Activated CD4-positive, alpha-beta T cell treated with anti-CD3 and anti-CD28 coated beads, Interleukin-2, amount 50 U/mL, for 48 hours (primary cell): ENCODE data around the gene MICALL2.

Source experiments
- DNase-seq, 2 experiments: peaks; one replicate each; pipeline ENCODE4 v3.0.0-alpha.2; 2020

Gene MICALL2

DNA sequence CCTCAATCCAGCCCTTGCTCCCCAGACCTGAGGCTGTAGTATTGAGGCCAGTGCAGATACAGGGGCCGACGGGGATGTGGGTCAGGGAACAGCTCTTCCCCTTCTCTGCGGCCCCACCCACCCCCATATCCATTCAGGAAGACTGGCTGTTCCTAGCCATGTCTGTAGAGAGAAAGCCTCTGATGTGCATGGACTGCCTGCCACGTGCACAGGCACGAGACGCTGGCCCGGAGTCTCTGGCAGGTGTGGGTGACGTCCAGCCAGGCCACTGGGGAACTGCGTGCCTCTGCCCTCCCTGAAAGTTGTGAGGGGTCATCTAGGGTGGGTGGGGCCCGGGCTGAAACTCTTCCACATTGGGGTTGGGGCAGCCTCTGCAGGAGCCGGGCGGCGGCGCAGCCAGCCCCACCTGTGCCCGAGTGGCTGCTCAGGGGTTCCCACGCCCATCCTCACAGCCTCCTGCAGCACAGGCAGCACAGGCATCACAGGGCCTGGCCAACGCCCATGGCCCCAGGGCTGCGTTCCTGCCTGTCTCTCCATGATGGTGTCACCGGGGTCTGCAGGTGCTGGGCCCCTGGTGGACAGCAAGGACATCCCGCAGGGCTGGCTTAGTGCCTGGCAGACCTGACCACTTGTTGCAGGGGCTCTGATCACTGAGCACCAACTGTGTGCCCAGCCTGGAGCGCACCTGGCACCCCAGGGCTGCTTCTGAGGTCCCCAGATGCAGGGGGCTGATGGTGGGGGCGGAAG is 27.5 kb downstream of the MICALL2 start:
- DNase-seq: no peak

DNA sequence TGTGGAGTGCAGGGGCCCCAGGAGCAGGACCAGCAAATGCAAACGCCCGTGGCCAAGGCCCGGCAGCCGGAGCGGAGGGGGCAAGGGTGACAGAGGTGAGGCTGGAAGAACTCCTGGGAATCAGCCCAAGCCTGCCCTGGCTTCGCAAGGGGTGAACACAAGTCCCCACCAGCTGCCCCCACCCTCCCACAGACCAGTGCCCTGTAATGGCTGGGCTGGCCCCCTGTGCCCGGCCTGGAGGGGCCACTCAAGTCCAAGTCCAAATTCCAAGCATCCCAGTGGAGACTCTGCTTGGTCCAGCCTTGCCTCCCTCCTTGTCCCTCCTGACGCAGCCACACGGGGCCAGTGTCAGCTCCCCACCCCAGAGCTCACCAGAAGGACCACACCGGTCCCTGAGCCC is 28.0 kb downstream of the MICALL2 start:
- no peak for DNase-seq

DNA sequence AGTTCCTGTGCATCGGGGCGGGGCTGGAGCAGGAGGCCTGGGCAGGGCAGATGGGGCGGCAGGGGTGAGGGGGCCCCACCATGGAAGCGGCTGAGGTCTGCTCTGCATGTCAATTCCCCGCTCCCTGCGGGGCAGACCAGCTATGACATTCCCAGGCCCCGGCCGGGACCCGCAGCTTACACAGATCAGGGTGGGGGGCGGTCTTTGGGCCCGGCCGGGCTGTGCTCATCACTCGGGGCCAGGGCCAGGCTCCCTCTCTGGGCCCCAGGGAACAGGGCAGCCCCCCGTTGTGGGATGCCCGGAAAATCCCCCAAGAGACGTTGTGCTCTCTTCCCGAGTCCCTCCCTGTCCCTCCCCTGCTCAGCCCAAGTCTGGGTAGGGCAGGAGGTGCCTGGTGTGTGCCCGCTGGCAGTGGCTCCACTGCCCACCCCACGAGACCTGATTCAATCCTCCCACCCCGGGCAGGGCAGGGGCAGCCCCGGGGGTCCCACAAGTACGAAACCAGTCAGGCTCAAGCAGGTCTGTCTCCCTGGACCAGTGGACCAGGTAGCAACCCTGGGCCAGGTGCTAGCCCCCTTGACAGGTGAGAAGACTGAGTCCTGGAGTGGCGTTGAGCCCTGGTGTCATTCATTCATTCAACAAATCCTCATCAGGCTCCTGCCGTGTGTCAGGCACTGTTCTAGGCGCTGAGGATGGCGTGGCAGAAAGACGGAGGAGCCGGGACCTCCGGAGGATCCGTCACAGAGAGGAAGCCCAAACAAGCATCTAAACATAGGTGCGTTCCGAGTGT is 29.0 kb downstream of the MICALL2 start:
- no peak for DNase-seq

DNA sequence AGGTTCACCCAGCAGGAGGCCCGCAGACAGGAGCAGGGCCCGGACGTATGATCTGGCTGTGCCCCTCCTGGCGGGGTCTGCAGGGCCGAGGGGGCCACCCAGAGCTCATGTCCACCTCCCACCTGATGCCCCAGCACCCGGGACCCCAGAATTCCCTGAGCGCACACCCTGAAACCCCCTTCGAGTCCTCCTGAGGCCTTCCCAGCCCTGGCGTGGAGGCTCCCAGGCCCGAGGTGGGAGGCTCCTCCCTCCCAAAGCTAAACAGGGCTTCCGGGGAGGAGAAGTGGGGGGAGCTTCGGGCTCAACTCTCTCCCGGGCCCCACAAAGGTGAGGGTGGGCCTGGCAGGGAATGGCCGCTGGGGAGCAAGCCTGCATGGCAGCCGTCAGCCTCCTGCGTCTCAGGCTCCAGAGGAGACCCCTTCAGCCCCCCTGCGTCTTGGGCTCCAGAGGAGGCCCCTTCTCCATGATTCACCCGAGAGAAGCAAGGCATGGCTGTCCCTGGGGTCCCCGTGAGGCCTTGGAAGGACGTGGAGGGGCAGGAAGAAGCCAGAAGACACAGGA is 30.2 kb downstream of the MICALL2 start:
- DNase-seq: no peak

DNA sequence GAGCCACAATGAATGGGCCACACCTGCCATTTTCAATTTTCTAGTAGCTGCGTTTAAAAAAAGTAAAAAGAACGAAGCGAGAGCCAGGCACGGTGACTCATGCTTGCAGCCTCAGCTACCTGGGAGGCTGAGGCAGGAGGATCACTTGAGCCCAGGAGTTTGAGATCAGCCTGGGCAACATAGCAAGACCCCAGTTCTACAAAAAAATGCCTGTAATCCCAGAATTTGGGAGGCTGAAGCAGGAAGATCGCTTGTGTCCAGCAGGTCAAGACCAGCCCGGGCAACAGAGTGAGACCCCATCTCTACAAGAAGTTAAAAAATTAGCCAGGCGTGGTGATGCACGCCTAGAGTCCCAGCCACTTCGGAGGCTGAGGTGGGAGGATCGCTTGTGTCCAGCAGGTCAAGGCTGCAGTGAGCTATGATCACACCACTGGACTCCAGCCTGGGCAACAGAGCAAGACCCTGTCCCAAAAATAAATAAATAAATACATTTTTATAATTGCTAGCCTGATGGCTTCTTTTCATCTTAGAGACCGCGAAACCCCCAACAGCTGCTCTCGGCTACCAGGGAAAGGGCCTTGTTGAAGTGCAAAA is 32.1 kb downstream of the MICALL2 start:
- no peak for DNase-seq

DNA sequence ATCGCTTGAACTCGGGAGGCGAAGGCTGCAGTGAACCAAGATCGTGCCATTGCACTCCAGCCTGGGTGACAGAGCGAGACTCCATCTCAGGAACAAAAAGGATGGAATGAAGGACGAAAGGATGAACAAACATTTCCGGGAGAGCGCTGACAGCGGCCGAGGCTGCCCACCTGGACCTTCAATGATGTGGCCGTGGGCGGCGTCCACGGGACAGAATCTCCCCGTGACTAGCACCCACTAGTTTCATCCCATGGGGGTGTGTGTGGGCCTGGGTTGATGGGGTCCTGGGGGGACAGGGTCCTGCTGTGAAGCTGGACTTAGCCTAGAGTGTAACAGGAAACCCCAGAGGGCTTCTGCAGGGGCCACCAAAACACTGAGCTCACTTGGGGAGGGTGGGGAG is 32.8 kb downstream of the MICALL2 start:
- DNase-seq: no peak

DNA sequence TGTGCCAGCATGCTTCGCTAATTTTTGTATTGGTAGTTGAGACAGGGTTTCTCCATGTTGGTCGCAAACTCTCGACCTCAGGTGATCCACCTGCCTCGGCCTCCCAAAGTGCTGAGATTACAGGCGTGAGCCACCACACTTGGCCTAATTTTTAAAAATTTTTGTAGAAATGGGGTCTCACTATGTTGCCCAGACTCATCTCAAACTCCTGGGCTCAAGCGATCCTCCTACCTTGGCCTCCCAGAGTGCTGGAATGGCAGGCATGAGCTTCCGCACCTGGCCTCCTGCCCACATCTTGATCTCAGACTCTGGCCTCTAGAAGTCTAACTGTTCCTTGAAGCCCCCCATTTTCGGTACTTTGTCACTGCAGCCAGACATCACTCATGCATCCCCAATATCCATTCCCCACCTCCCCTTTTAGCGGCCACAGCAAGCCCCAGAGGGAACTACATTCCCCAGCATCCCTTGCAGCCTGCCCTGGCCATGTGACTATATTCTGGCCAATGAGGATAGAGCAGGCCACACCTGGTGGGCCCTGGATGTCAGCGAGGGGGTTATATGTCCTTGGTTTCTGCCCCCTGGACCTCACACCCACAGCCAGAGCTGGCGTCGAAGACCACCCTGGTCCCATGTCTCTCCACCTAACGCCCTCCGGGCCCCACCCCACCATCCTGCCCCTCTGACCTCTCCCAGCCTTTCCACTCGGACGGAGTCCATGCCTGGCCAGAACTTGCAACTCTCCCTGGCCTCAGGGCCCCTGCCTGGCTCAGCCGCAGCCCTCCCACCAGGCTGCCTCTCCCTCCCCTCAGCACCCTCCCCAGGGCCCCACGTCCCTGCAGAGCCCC is 33.8 kb downstream of the MICALL2 start:
- no peak for DNase-seq

DNA sequence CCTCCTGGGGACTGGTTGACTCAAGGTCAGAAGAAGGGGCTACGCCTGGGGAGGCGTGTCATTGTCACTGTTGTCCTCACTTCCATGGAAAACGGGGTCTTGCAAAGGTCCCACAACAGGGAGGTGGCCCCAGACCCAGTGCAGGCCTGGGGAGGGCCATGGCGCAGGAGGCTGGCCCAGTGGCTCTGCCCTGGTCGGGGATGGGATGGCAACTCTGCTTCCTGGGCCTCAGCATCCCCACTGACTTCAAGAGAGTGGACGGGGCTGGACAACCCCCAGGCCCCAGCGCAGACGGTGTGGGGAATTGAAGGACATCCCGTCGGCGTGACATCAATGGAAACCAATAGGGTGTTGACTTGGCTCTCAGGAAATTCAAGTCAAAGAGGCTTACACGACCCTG is 35.2 kb downstream of the MICALL2 start:
- no peak for DNase-seq

DNA sequence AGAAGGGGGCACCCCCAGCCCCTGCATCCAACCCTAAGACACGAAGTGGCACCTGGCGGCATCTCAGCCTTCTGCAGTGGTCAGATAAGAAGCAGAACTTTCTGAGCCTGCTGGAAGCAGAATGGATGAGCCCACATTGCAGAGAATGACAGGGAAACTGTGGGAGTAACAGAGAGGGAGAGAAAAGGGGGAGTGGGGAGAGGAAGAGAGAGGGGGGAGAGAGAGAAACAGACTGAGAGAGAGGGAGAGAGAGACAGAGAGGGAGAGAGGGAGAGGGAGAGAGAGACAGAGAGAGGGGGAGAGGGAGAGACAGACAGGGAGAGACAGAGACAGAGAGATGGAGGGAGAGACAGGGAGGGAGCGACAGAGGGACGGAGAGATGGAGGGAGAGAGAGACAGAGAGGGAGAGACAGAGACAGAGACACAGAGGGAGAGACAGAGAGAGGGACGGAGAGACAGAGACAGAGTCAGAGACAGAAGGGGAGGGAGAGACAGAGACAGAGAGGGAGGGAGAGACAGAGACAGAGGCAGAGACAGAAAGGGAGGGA is 35.9 kb downstream of the MICALL2 start:
- no peak for DNase-seq

DNA sequence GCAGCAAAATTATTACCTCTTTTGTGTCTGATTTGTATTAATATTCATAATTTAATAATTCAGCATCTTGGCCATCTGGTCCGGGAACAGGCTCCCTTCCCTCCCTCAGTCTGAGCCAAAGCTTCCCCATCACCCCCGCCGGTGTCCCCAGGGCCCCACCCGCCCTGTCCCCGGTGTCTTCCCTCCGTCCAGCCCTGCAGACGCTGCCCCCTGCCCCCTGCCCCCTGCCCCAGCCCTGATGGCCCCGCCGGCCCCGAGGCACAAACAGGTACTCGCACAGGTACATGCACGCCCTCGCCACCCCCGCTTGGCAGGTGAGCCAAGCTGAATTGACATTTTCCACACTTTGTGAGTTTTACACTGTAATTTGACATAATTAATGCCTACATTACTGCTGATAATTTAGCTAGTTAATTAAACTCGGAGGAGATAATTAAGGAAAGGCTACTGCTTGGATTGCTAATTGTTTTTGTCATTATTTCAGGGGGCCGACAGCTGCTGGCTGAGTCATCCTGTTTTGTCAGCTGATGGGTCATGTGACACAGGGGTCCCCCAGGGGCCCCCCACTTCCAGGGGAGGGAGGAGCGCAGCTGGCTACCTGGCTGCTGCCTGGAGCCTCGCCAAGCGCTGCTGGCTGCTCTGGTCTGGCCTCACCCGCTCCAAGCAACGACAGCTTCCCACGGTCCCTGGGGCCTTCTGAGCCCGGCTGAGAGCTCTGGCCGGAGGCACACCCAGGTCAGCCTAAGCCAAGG is 36.6 kb downstream of the MICALL2 start:
- no peak for DNase-seq

DNA sequence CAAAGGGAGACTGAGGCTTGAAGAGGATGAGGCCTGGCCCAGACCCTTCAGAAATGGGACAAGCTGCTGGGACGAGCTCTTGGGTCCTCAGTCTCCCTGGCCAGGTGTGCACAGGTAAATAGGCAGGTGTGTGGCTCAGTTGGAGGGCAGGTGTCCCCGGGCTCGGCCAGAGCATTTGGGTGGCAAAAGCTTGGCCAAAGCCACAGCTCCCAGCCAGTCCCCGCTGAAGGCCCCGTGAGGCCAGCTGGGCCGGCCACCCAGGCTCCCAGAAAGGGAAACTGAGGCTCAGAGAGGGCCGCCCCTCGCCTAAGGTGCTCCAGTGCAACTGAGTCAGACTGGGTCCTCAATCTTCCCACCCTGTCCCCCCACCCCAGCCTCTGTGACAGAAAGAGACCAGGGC is 37.3 kb downstream of the MICALL2 start:
- no peak for DNase-seq

DNA sequence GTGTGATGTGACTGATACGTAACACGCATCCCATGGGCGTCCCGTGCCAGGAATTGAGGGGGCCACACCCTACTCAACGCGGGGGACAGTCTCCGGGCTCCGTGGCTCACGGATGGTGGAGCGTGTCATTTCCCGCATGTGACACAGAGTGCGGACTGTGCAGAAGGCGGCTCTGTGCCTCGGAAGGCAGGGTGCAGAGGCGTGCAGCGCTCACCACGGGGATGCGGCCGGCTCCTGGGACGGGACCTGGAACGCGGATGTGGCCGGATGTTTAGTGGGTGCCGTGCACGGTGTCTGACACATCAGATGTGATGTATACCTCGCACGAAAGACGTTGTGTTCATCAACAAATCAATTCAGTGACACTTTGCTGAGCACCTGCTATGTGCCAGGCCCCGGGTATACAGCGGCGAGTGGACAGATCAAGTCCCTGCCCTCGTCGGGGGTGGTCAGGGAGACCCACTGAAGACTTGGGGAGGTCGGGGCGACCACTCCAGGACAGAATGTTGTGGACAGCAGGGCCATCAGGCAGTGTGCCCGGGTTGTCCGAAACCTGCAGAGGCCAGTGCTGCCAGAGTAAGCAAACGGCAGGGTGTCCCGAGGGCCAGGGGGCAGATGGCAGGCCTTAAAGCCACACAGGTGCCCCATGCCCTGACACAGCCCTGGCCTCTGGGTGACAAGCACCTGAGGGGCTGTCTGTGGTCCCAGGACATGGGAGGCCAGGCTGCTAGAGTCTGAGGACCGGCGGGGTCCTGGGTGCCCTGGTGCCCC is 38.1 kb downstream of the MICALL2 start:
- no peak for DNase-seq

DNA sequence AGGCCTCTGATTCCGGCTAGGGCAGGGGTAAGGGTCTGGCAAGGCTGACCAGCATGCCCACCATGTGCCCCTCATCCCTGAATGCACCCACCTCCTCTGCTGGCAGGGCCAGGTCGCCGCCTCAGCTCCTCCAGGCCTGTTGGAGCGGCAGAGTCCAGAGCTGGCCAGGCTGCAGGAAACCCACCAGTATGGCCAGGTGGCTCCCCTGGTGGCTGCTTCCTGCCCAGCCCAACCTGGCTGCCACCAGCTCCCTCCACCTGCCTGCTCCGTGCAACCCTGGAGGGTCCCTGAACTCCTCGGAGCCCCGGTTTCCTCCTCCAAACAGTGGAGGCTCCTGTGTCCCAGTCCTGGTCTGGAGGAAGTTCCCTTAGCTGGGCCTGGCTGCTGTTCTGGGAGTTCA is 39.6 kb downstream of the MICALL2 start:
- no peak for DNase-seq

DNA sequence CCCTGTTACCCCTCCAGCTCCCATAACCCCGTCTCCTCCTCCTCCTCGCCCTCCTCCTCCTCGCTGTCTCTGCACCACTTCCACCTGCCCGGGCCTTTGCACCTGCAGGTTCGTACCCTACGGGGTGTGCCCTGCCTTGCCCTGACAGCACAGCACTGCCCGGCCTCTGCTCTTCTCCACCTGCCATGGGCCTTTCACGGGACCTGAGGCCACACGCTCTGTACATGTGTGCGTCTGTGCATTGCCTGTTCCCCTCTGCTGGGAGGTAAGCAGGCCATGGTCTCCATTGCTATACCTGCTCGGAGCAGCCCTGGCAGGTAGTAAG is 40.0 kb downstream of the MICALL2 start:
- DNase-seq: no peak

DNA sequence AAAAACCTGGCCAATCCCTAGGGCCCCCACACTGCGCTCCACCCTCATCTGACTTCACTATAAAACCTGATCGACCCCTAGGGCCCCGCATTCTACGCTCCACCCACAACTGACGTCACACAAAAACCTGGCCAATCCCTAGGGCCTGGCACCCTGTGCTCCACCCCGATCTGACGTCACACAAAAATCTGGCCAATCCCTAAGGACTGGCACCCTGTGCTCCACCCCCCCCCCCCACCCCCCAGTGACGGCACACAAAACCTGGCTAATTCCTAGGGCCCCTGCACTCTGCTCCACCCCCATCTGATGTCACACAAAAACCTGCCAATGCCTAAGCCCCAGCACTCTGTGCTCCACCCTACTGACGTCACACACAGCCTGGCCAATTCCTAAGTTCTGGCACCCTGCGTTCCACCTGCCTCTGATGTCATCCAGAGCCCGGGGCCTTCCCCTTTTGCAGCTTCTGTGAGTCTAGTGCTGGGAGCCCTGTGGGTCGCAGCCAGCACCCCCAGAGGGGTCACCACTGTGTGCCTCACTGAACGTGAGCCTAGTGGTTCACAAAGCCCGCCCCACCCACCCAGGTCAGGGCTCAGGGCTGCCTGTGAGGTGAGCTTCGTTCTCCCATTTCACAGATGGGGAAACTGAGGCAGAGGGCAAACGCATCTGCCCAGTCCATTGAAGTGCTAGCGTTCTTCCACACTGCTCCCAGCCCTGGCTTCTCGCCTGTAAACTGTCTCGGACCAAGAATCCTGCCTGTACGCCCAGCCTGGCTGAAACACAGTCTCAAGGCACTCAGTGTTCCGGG is 40.6 kb downstream of the MICALL2 start:
- DNase-seq: no peak

DNA sequence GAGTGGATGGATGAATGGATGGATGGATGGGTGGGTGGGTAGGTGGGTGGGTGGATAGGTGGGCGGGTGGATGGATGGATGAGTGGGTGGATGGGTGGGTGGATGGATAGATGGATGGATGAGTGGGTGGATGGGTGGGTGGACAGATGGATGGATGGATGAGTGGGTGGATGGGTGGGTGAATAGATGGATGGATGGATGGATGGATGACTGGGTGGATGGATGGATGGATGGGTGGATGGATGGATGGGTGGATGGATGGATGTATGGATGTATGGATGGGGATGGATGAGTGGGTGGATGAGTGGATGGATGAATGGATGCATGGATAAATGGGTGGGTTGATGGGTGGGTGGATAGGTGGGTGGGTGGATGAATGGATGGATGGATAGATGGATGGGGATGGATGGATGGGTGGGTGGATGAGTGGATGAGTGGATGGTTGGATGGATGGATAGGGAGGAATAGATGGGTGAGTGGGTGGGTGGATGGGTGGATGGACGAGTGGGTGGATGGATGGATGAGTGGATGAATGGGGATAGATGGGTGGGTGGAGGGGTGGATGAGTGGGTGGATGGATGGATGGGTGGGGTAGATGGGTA is 43.8 kb downstream of the MICALL2 start:
- no peak for DNase-seq

DNA sequence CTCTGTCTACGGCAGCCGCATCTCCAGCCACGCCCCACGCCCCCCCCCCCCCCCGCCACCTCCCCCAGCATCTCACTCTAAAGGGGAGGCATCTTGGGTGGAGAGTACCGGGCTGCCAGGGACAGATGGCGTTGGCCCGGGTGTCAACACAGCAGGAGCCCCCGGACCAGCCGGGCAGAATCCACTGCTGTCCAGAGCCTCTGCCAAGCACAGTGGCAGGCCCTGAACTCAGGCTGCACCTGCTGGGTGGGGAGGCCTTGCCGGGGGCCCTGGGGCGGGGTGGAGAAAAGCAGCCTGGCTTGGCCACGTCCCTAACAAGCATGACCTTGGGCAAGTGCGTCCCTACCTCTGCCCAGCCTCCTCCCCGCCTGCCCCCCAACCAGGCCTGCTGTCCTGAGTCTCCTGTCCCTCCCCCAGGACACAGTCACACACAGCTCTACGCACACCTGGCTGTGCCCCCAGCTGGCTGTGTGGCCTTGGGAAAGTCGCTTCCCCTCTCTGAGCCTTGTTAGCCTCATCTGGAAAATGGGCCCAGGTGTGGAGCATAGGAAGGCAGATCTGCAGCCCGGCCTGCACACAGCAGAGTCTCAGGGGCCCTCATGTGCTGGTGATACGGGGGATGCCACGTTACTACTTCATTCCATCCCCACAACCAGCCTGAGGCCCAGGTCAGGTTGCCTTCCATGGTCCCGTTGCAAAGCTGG is 45.2 kb downstream of the MICALL2 start:
- DNase-seq: no peak

DNA sequence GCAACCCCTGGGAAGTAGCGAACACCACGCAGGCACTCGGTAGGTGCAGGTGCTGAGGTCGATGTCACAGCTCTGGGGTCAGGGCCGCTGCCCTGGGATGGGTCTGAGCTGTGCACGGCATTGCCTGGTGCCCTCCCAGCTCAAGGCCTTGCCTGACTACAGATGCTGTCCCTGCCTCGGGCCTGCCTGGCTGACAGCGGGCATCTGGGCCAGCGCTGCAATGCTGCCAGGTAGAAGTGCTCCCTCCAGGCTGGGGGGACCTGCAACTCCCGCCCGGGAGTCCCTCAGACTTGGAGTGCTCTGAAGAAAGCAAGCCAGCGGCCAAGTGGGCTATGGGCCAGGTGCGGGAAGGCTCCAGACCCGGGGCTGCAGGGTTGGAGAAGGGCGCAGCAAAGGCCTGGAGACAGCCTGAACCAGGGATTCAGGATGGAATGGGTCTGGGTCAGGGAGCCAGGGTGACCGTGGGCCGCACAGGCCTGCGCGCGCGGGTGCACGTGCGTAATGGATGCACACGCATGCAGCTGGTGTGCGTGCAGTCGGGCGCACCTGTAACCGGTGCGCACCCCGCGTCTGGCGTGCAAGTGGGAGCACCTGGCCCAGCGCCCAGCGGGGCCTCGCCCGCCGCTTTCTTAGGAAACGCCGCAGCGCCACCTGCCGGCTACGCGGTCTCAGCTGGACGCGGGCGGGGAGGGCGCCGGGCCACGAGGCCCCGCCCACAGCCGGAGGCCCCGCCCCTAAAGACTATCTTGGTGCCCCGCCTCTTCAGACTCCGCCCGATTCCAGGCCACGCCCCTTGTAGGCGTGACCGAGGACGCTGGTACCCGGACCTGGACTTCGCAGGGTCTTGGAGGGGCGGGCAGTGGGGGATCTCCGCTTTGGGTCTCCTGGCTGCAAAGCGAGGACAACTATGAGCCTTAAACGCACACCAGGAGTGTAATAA is 46.7 kb downstream of the MICALL2 start:
- DNase-seq: peak; percentile 91
